GM23338 (cell line): Measurements from ENCODE around the gene PARP14. TPM values are rescaled to one million over a fixed set of nuclear protein-coding genes. Genes with fewer than 3 reads are reported as not detected.
"Not testable (repeated sequence)": the region's sequence is repeated elsewhere in the genome, so short reads cannot be mapped to it uniquely, and the experiment has no call there.

Source experiments
- ATAC-seq: fragments of 200-7000 bp; cut with Tn5 transposase; 3 replicates; pipeline ENCODE4 v1.9.1; 2020
- DNase-seq: peaks from one replicate; pipeline ENCODE4 v3.0.0-alpha.2; 2015; ENCODE audit warnings: low spot score
- H2AFZ ChIP-seq: fragments of 200-600 bp; sonication (generic); 2 replicates; pipeline ENCODE4 v1.8.0; 2016; ENCODE audit warnings: antibody characterized with exemption, mild to moderate bottlenecking, moderate library complexity
- H3F3A ChIP-seq: fragments of 200-600 bp; sonication (generic); replicated peaks from 2 replicates; pipeline ENCODE4 v1.8.0; 2017; ENCODE audit warnings: antibody characterized with exemption, mixed run types, low read depth
- H3K27ac ChIP-seq: fragments of 200-600 bp; sonication (generic); 2 replicates; pipeline ENCODE4 v1.6.1; 2016; ENCODE audit warnings: low read depth
- H3K27me3 ChIP-seq: fragments of 200-600 bp; sonication (generic); 2 replicates; pipeline ENCODE4 v1.8.0; 2016; ENCODE audit warnings: mild to moderate bottlenecking, mixed run types, moderate library complexity; ENCODE audit not compliant: insufficient read depth
- H3K36me3 ChIP-seq: fragments of 200-600 bp; sonication (generic); 2 replicates; pipeline ENCODE4 v1.8.0; 2016; ENCODE audit warnings: mild to moderate bottlenecking; ENCODE audit not compliant: insufficient read depth
- H3K4me1 ChIP-seq: fragments of 200-600 bp; sonication (generic); 2 replicates; pipeline ENCODE4 v1.8.0; 2016; ENCODE audit warnings: mild to moderate bottlenecking, moderate library complexity; ENCODE audit not compliant: insufficient read depth
- H3K4me2 ChIP-seq: fragments of 200-600 bp; sonication (generic); 2 replicates; pipeline ENCODE4 v1.7.1; 2017; ENCODE audit warnings: mixed run types
- H3K4me3 ChIP-seq: fragments of 200-600 bp; sonication (generic); 2 replicates; pipeline ENCODE4 v1.6.1; 2016; ENCODE audit warnings: mixed run types
- H3K79me2 ChIP-seq: fragments of 200-600 bp; sonication (generic); replicated peaks from 2 replicates; pipeline ENCODE4 v1.8.0; 2017; ENCODE audit warnings: mild to moderate bottlenecking; ENCODE audit not compliant: insufficient read depth
- H3K9me2 ChIP-seq: fragments of 200-600 bp; sonication (generic); 2 replicates; pipeline ENCODE4 v1.8.0; 2017; ENCODE audit not compliant: insufficient read depth
- H4K20me1 ChIP-seq: fragments of 200-600 bp; sonication (generic); replicated peaks from 2 replicates; pipeline ENCODE4 v1.8.0; 2017; ENCODE audit warnings: mild to moderate bottlenecking; ENCODE audit not compliant: insufficient read depth
- H3K27ac Mint-ChIP-seq: 2 replicates; pipeline ENCODE4 v1.8.0; 2020; ENCODE audit warnings: inconsistent platforms, mild to moderate bottlenecking, moderate library complexity, mixed read lengths
- H3K27me3 Mint-ChIP-seq: 3 replicates; pipeline ENCODE4 v1.8.0; 2022; ENCODE audit warnings: low read depth, mild to moderate bottlenecking, moderate library complexity, mixed read lengths, inconsistent platforms; ENCODE audit not compliant: insufficient read depth, poor library complexity
- H3K36me3 Mint-ChIP-seq: 3 replicates; pipeline ENCODE4 v1.8.0; 2021; ENCODE audit warnings: low read depth, mild to moderate bottlenecking, inconsistent platforms, moderate library complexity, mixed read lengths
- H3K4me1 Mint-ChIP-seq: 3 replicates; pipeline ENCODE4 v1.8.0; 2020; ENCODE audit warnings: mild to moderate bottlenecking, inconsistent platforms, mixed read lengths
- H3K4me3 Mint-ChIP-seq: 3 replicates; pipeline ENCODE4 v1.8.0; 2021; ENCODE audit warnings: moderate library complexity, mild to moderate bottlenecking, inconsistent platforms, mixed read lengths
- H3K9me3 Mint-ChIP-seq: 3 replicates; pipeline ENCODE4 v1.8.0; 2020; ENCODE audit warnings: moderate library complexity, mild to moderate bottlenecking, inconsistent platforms, mixed read lengths
- CREB1 ChIP-seq: fragments of 250-450 bp; sonication (Bioruptor Pico); IDR thresholded peaks from 2 replicates; pipeline ENCODE4 v1.5.0; 2020; ENCODE audit warnings: low read depth, mild to moderate bottlenecking, moderate library complexity
- EZH2phosphoT487 ChIP-seq: fragments of 200-600 bp; sonication (generic); IDR thresholded peaks from one replicate; pipeline ENCODE4 v1.8.1; 2018; ENCODE audit warnings: antibody characterized with exemption; ENCODE audit not compliant: unreplicated experiment
- JUNB ChIP-seq: IDR thresholded peaks from one replicate; pipeline ENCODE4 v1.6.1; 2016; ENCODE audit warnings: antibody characterized with exemption; ENCODE audit not compliant: unreplicated experiment
- ZNF462 ChIP-seq: fragments of 250-450 bp; sonication (Bioruptor Pico); IDR thresholded peaks from 2 replicates; pipeline ENCODE4 v1.5.0; 2020; ENCODE audit warnings: mild to moderate bottlenecking, moderate library complexity
- polyA plus RNA-seq: library from polyadenylated mRNA; unstranded; fragments of >200 nt; fragmentation: Nextera tagmentation; extraction: Ambion mirVana; gene quantifications from 2 replicates; pipeline ENCODE4 v1.2.1, GENCODE V29; 2016
- total RNA-seq: library from RNA; depleted of rRNA; stranded (reverse); fragments of >200 nt; shearing (Covaris generic); gene quantifications from 2 replicates; pipeline ENCODE4 v1.2.3, GENCODE V29; 2014
- TF ChIP-seq, protein P1 (sequence below): IDR thresholded peaks from 2 replicates; pipeline ENCODE4 v1.6.1; 2016; ENCODE audit warnings: antibody characterized with exemption

PARP14 gene
- total and polyA plus RNA-seq, 2 experiments from 2014 or later, result 7.8 to 26.0 TPM

DNA sequence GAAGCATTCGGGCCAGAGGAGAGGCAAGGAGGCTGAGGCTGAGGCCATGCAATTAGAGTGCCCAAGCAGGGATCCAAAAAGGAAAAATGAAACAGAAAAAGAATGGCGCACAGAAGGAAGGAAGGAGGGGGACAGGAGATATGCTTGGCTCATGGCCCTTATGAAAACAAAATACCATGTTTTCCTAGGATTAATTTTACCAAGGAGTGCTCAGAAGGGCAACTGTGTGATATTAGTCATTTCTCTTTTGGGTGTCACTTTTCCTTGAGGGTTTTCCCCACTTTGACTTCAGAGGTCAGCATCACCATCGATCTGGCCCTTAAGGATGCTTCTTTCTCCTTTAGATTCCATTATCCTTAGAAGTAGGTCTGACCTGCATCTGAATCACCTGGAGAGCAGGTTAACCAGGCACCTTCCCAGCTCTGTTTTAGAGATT, 1.4 kb downstream of the PARP14 start (continued):
- TF ChIP-seq ZNF462, result no peak
- no peak for TF ChIP-seq CREB1 (CRISPR knock-in tag)

DNA sequence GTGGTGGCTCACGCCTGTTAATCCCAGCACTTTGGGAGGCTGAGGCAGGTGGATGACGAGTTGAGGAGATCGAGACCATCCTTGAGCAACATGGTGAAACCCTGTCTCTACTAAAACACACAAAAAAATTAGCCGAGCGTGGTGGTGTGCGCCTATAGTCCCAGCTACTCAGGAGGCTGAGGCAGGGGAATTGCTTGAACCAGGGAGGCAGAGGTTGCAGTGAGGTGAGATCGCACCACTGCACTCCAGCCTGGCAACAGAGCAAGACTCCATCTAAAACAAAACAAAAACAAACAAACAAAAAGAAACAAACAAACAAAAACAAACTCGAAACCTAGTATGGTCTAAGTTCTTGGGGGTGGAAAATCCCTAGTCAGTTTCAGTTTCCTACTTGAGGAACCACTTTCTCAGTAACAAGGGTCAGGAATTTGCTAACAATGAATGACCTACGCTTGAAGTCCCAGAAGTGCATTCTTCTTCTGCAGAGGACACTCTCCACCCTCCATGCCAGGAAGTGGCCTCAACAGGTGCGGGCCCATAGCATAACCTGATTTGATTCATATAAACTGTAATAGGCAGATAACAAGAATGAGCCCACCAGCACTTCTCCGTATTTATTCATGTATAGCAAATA, 2.3 kb downstream of the PARP14 start:
- not testable (repeated sequence) for H3K9me2 ChIP-seq, H3K4me3 Mint-ChIP-seq, H3K9me3 Mint-ChIP-seq, H3F3A ChIP-seq, DNase-seq, H3K4me3 ChIP-seq, ATAC-seq, H3K79me2 ChIP-seq, H3K27ac Mint-ChIP-seq, H3K36me3 ChIP-seq, H3K4me2 ChIP-seq, H2AFZ ChIP-seq, H3K27ac ChIP-seq, H4K20me1 ChIP-seq
- peaks cover 18% of the 10 kb centered on the region; the same call in 1 of the 2 replicates for H3K27me3 ChIP-seq
- peaks cover 18% of the 10 kb centered on the region for H3K36me3 Mint-ChIP-seq
- peaks cover 11% of the 10 kb centered on the region for H3K27me3 Mint-ChIP-seq
- peaks cover 15% of the 10 kb centered on the region for H3K4me1 ChIP-seq
- peaks cover 22% of the 10 kb centered on the region for H3K4me1 Mint-ChIP-seq

GRCh38 chr3:122687298-122687697, 6.7 kb downstream of the PARP14 start:
- no peak overlapping the region for H3K4me3 Mint-ChIP-seq
- H3K27ac Mint-ChIP-seq, result no peak overlapping the region
- ATAC-seq (no peak), DNase-seq (no peak)
- H2AFZ ChIP-seq, result no peak overlapping the region
- H3F3A ChIP-seq, result no peaks in the 10 kb centered on the region
- no peaks in the 10 kb centered on the region for H3K27me3 ChIP-seq
- 0 out of 2 replicates have a peak, but pooled peaks cover 9% of the 10 kb centered on the region for H4K20me1 ChIP-seq
- H3K36me3 Mint-ChIP-seq, result peaks cover 21% of the 10 kb centered on the region
- no peaks in the 10 kb centered on the region for H3K9me3 Mint-ChIP-seq
- H3K4me1 ChIP-seq, result no peaks in the 10 kb centered on the region
- no peaks in the 10 kb centered on the region for H3K9me2 ChIP-seq
- no peaks in the 10 kb centered on the region for H3K79me2 ChIP-seq
- H3K27me3 Mint-ChIP-seq, result peaks cover 4% of the 10 kb centered on the region
- no peak overlapping the region for H3K27ac ChIP-seq
- H3K4me3 ChIP-seq, result no peak overlapping the region
- peaks cover 3% of the 10 kb centered on the region; the same call in 1 of the 2 replicates for H3K36me3 ChIP-seq
- no peak overlapping the region for H3K4me2 ChIP-seq
- no peaks in the 10 kb centered on the region for H3K4me1 Mint-ChIP-seq
- no peak for TF ChIP-seq EZH2phosphoT487
- TF ChIP-seq, protein P1, sequence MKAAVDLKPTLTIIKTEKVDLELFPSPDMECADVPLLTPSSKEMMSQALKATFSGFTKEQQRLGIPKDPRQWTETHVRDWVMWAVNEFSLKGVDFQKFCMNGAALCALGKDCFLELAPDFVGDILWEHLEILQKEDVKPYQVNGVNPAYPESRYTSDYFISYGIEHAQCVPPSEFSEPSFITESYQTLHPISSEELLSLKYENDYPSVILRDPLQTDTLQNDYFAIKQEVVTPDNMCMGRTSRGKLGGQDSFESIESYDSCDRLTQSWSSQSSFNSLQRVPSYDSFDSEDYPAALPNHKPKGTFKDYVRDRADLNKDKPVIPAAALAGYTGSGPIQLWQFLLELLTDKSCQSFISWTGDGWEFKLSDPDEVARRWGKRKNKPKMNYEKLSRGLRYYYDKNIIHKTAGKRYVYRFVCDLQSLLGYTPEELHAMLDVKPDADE, result no peak
- no peak for TF ChIP-seq JUNB
